NCI-H1930 (cell line): ENCODE results near the gene KNCN.

Experiments
- DNase-seq, 2 experiments: peaks; one replicate each; lab custom pipeline; 2025; lab: John Stamatoyannopoulos, UW

Gene KNCN

GRCh38 chr1:46543761-46544560 is 7.5 kb downstream of the KNCN start:
- no peak for DNase-seq

DNA sequence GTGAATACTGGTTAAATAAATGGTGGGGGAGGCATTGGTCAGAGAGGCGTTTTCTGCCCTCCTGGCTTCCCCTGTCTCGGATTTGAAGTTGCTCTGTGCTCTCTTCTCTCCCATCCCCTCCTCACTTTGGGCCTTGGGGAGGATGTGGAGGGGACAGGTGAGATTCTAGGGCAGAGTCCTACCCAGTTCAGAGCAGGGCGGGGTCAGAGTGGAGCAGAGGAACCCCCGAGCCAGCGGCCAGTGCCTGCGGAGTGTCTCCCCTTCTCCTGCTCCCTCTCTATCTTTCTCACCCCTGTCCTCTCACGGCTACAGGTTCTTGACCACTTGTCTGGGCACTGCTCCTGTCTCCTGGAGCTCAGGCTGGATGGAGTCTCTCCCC is 8.1 kb downstream of the KNCN start:
- no peak for DNase-seq

- DNase-seq, result no peak
These were observed 11.5 kb downstream of the KNCN start for GRCh38 chr1:46539972-46540371.

DNA sequence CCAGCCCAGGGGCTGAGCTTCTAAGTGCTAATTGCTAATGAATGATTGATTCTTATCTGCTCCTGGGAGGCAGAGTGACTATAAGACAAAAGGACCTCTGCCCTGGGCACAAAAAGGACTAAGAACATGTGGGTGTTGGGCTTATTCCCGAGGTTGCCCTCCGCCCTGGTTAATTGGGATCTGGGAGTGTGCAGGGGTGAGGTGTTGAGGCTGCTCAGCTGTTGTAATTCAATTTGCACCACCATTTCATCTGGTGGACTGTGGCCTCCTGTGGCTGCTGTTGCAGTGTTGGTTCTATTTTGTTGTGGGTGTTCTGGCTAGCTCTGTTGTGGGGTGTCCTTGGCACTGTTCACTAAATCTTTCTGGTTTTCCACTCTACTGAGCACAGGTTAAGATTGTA is 13.3 kb downstream of the KNCN start:
- DNase-seq, result no peak

GRCh38 chr1:46537651-46538050 is 13.8 kb downstream of the KNCN start:
- no peak for DNase-seq

GRCh38 chr1:46536527-46536926 is 14.9 kb downstream of the KNCN start:
- no peak for DNase-seq

DNA sequence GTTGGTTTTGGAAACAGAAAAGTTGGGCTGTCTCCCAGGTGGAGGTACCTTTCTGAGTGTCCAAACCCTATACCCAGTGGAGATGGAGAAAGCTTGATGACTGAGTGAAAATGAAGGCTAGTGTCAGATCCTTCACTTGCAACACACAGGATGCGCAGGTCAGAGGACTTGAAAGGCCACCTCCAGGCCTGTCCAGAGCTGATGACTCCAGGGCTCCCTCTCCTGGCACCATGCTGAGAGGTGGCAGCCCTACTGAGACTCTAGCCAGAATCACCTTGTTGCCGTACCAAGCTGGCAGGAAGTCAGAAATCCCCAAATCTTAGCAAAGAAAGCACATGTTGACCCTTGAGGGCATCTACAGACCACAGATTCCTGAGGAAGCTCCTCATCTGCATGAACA is 16.4 kb downstream of the KNCN start:
- DNase-seq, result no peak

DNA sequence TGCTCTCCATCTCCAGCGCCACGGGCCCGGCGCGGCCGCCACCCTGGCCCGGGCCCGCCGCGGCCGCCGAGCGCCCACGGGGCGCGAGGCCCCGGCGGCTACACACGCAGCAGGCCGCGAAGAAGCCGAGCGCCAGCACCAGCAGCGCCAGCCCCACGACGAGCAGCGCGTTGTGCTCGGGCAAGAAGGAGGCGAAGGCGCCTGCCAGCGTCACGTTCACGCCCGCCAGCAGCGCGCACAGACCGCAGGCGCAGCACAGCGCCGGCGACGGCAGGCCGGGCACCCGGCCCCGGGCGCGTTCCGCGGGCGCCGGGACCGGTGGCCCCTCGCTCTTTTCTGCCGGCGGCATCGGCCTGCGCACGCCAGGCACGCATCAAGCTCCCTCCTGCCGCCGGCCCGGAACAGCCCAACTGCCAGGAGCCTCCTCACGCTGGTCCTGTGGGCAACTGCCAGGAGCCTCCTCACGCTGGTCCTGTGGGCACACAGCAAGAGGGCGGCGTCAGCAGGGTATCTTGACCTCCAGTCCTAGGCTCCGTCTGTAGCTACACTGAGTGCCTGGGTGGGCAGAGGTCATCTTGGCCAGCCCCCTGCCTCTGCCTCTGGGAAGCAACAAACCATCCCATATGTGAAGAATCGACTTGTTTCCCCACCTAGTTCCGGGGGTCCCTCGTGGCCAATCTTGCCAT is 18.1 kb downstream of the KNCN start:
- DNase-seq, result no peak

DNA sequence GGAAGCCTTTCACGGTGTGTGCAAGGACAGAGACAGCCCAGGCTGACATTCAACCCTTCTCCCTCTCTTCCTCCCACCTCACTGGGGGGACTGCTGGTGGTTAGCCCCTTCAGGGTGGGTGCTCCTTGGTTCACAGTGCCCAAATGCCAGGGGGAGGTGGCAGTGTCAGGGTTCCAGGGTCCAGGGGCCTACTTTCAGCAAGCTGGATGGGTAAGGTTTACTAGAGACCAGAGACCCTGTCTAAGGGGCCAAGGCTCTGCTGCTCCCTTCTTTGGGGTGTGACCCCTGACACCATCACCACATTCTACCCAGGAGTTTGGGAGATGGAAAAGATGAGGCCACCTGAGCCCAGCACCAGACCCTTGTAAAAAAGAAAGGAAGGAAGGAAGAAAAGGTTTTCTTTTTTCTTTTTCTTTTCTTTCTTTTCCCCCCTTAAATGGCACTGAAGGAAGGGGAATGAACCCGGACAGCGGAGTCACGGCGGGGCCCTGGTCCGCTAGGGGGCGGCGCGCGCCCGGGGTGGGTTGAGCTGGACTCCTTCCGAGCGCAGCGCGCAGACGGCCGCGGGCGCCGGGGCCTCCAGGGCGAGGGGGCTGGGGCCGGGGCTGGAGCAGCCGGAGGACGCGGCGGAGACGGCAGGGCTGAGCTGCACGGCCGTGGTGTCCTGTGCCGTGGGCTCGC is 18.8 kb downstream of the KNCN start:
- peak; percentile 46 to 68 for DNase-seq

DNA sequence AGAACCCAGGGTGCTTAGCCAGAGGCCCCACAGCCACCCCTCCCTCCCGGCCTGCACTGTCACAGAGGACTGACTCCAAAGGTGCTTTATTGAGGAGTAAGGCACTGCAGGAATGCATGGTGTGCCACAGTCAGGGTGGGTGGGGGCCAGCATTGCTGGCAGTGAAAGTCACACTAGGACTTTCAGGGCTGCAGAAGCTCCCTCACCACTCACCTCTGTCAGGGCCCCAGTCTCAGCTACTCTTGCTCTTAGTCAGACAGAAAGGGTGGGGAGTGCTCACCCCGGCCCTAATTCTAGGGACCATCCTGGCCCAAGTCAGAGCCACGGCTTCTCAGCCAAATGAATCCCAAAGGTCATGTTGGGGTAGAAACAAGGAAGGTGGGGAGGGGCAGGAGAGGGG is 19.4 kb downstream of the KNCN start:
- DNase-seq, result no peak

GRCh38 chr1:46530791-46531409 is 20.5 kb downstream of the KNCN start:
- DNase-seq, result no peak

GRCh38 chr1:46530311-46530710 is 21.1 kb downstream of the KNCN start:
- DNase-seq, result no peak

DNA sequence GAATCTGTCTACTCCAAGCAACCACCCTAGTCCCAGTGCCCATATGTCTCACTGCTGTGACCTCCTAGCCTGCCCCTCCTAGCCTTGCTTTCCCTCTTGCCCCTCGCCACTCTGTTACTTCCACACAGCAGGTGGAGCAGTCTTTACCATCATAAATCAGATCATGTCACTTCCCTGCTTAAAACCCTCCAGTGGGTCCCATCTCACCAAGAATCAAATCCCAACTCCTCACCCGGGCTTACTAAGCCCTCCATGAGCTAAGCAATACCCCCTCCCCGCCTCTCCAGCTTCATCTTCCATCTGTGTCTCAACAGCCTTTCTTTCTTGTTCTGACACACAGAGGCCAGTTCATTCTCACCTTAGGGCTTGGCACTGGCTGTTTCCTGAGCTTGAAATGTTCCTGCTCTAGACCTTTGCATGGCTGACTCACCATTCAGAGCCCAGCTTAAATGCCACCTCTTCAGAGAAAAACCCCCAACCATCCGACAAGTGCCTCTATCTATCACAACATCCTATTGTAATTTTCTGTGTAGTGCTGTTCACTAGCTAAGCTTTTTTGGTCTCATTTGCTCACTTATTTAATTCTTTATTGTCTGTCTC is 22.3 kb downstream of the KNCN start:
- DNase-seq, result no peak

DNA sequence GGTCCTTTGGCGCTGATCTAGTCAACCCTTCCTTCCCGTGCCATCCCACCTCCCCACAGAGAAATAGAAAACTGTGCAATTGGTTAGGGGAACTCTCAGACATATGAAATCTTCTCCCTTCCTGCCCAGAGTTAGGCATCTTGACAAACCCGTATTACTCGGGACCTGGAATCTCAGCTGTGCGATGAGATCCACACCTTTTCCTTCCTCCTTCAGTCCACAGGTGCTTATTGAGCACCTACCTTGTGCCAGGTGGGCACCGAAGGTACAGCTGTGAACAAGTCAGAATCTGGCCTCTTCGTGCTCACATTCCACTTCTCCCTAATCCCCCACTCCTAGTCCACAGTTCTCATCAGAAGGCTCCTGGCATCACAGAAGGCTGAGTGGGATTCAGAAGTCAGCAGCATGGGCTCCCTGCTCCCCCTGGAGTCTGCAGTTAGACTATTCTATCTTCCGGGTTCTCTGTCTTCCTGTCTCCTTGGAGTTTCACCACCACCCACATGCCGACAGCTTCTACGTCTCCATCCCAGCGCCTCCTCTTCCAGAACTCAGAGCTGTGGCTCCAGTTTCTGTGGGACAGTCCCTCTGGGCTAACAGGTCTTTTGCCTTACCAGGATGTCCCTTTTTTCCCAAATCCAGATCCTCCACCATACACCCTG is 23.0 kb downstream of the KNCN start:
- no peak for DNase-seq

DNA sequence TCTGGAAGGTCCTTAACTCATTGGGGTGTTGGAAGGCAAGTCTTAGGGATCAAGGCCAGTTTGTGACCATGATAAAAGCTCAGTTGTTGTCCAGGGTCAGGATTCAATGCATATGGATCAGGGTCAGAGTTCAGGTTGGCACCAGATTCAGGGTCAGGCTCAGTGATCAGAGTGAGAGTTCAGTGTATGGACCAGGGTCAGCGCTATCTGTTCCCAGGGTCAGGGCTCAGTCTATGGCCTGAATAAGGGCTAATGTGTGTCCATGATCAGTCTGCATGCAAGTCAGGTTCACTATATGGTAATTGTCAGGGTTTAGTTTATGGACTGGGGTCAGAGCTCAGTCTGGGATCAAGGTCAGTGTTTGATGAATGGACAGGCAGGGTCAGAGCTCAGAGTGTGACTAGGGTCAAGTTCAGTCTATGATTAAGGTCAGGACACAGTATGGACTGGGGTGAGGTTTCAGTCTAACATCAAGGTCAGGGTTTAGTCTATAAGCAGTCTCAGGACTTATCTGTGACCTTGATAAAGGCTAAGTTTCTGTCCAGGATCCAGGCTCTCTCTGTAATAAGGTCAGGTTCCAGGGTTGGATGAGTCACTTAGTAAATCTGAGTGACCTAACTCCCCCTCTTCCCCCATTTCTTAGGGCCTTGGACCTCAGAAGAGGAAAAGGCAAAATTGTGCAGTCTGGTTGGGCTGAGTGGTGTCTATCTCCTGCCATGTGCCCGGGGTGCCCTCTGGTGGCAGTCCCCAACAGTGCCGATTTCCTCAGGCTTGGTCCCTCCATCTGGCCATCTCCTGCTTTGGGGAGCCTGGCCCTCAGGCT is 23.8 kb downstream of the KNCN start:
- DNase-seq, result peak; percentile 11 to 57

- DNase-seq, result no peak
These were observed 24.7 kb downstream of the KNCN start for GRCh38 chr1:46526691-46527291.

DNA sequence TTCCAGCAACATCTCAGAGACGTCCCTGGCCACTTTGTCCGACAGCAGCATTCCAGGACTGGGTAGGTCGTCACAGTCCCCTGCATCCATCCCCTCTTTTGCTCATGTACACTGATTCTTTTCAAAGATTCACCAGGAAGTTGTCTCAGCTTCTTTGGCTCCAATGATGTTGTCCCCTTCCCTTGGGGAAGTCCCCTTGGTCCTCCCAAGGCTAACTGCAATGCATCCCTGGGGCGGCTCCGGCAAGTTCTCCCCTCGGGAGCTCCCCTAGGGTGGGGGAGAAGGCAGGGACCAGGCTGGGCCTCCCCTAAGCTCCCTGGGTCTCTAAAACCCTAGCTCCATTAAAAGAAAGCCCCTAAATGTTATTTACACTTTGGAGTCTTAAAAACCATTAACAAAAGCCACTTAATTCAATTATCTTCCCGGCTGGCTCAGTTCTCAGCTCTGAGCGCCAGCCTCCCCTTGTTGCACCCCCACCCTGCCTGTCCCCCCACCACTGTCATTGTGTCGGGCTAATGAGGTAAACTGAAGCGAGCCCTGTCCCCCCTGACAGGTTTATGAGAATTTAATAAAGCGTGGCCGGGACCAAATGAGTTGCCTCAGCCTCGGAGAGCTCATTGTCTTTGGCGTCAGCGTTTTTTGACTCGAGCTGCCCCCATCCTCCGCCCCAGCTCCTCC is 25.3 kb downstream of the KNCN start:
- no peak for DNase-seq

DNA sequence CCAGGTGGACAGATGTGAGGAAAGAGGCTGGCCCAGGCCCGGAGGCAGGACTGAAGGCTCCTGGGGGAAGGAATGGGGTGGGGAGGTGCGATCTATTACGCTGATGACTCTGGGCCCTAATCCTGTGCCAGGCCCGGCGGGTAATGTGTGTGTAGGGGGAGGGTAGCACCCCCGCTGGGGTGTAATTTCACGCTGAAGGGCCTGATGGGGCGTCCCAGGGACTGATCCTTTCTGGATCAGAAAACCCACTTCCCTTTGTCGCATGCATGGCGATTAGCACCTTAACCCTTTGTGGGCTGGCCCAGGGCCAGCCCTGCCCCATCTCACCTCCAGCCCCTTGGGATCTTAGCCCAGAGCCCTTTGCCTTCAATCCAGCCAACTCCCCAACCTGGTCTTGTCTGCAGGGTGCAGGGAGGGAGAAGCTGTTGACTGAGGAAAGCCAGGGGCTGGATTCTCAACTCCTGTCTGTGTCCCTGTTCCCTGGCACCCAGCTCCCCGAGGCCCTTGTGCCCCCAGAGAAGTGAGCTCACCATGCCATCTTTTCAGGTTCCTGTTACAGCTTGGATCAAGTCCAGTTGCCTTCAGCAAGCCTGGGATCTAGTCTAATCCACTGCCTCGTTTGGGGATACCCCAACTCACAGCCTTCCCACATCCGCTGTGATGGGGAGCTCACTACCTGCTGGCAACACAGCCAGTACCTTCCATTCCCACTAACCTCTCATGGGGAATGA is 26.0 kb downstream of the KNCN start:
- DNase-seq, result no peak

- no peak for DNase-seq
These were observed 26.6 kb downstream of the KNCN start for GRCh38 chr1:46524843-46525242.
